Erythroblast (primary cell): ENCODE measurements around the gene ACY1.

Experiments used
- GATA1 ChIP-seq: IDR thresholded peaks from 2 replicates; pipeline ENCODE4 v1.6.1; 2011; ENCODE audit warnings: low read depth, mild to moderate bottlenecking, control low read depth, low read length, moderate library complexity
- POLR2A ChIP-seq: IDR thresholded peaks from 2 replicates; pipeline ENCODE4 v1.6.1; 2011; ENCODE audit warnings: mild to moderate bottlenecking, low read length

DNA sequence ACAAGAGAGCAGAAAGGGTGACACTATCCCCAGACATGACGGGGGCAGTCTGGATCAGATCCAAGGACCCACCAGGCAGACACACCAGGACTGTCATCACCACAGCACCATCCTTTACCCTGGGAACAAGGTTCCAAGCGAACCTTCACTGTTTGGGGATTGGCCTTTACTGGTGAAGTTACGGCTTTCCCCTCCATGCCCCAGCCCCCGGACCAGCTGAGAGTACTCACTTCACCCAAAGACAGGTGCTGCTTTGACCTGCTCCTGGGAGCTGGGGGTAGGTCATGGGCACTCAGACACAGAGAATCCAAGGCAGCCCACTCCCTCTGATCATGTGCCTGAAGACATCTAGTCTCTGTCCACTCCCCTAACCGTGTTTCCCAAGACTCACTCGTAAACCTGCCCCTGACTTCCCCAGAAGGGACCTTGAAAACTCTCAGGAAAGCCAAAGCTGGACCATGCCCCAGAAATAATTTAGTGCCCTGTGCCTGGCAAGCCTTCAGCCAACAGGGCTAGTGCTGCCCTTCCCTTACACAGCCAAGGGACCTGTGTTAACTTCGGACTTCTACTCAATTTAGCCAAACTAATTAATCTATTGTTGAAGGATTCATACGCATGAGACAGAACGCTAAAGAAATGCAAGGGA is 44.4 kb upstream of the ACY1 start:
- no peak for TF ChIP-seq POLR2A
- no peak for TF ChIP-seq GATA1
